IMR-90 (cell line): ENCODE measurements around the gene SPPL3.

Experiments
- BHLHE40 ChIP-seq: fragments of 150-350 bp; IDR thresholded peaks from 2 replicates; pipeline ENCODE4 v1.6.1; 2016; ENCODE audit warnings: mild to moderate bottlenecking, low read depth, low read length
- CTCF ChIP-seq: conservative IDR thresholded peaks from 2 replicates; pipeline ENCODE4 v1.5.1; 2012; ENCODE audit warnings: mild to moderate bottlenecking, low read depth, low read length, improper control_type of control experiment
- FOS ChIP-seq: fragments of 150-350 bp; IDR thresholded peaks from 2 replicates; pipeline ENCODE4 v1.6.1; 2016; ENCODE audit warnings: low read depth, low read length
- MAFK ChIP-seq: IDR thresholded peaks from 2 replicates; pipeline ENCODE4 v1.6.1; 2012; ENCODE audit warnings: low read depth, low read length, improper control_type of control experiment
- MAZ ChIP-seq: IDR thresholded peaks from 2 replicates; pipeline ENCODE4 v1.6.1; 2012; ENCODE audit warnings: low read depth, mild to moderate bottlenecking, low read length, improper control_type of control experiment, moderate library complexity, borderline replicate concordance
- NFE2L2 ChIP-seq: fragments of 150-350 bp; IDR thresholded peaks from 2 replicates; pipeline ENCODE4 v1.6.1; 2016; ENCODE audit warnings: low read depth, mild to moderate bottlenecking, low read length
- POLR2A ChIP-seq: IDR thresholded peaks from 2 replicates; pipeline ENCODE4 v1.6.1; 2012; ENCODE audit warnings: mild to moderate bottlenecking, low read depth, low read length
- RAD21 ChIP-seq: IDR thresholded peaks from 2 replicates; pipeline ENCODE4 v1.6.1; 2012; ENCODE audit warnings: low read length, improper control_type of control experiment
- RFX5 ChIP-seq: IDR thresholded peaks from 2 replicates; pipeline ENCODE4 v1.8.0; 2012; ENCODE audit warnings: low read depth, mild to moderate bottlenecking, low read length, moderate library complexity
- TF ChIP-seq, protein P1 (sequence below): fragments of 150-350 bp; IDR thresholded peaks from 2 replicates; pipeline ENCODE4 v1.6.1; 2017; ENCODE audit warnings: mild to moderate bottlenecking, antibody characterized with exemption, low read length, low read depth

DNA sequence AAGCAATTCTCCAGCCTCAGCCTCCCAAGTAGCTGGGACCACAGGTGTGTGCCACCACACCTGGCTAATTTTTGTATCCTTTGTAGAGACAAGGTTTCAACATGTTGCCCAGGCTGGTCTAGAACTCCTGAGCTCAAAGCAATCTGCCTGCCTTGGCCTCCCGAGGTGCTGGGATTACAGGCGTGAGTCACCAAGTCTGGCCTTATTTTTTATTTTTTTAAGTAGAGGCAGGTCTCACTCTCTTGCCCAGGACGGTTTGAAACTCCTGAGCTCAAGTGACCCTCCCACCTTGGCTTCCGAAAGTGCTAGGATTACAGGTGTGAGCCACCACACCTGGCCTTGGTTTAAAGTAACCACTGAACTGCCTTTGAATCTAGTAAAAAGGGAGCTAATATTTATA, 56.8 kb downstream of the SPPL3 start:
- no peak for TF ChIP-seq CTCF
- TF ChIP-seq POLR2A: no peak
- no peak for TF ChIP-seq RAD21
- TF ChIP-seq NFE2L2: no peak
- no peak for TF ChIP-seq FOS
- TF ChIP-seq, protein P1, sequence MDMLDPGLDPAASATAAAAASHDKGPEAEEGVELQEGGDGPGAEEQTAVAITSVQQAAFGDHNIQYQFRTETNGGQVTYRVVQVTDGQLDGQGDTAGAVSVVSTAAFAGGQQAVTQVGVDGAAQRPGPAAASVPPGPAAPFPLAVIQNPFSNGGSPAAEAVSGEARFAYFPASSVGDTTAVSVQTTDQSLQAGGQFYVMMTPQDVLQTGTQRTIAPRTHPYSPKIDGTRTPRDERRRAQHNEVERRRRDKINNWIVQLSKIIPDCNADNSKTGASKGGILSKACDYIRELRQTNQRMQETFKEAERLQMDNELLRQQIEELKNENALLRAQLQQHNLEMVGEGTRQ: no peak
- no peak for TF ChIP-seq MAZ
- TF ChIP-seq MAFK: no peak
- TF ChIP-seq BHLHE40: no peak
- no peak for TF ChIP-seq RFX5
